GM18858 (cell line): ENCODE measurements around the gene KRTAP4-9.
"Not testable (repeated sequence)": the region's sequence is repeated elsewhere in the genome, so short reads cannot be mapped to it uniquely, and the experiment has no call there.

Source experiments
- ATAC-seq: cut with Tn5 transposase; IDR thresholded peaks from one replicate; pipeline ENCODE4 v1.9.1; 2021; ENCODE audit not compliant: unreplicated experiment

The KRTAP4-9 gene

GRCh38 chr17:41096055-41096454, 9.1 kb upstream of the KRTAP4-9 start:
- no peak for ATAC-seq

GRCh38 chr17:41098042-41098441, 7.1 kb upstream of the KRTAP4-9 start, which contains the start of gene KRTAP4-8:
TSS of gene KRTAP4-8 (minus strand) at chr17:41098142. CDS start at chr17:41098084, 58 bp downstream.
- no peak for ATAC-seq

- ATAC-seq: no peak
Observed at GRCh38 chr17:41098481-41098880, 6.7 kb upstream of the KRTAP4-9 start.

GRCh38 chr17:41099682-41100480, 5.3 kb upstream of the KRTAP4-9 start:
- not testable (repeated sequence) for ATAC-seq

GRCh38 chr17:41101586-41102259, 3.5 kb upstream of the KRTAP4-9 start, which contains the start of gene KRTAP4-16:
TSS of gene KRTAP4-16 (minus strand) at chr17:41102209. CDS start at chr17:41102209, 0 bp downstream.
- no peak for ATAC-seq

GRCh38 chr17:41103896-41104295, 1.3 kb upstream of the KRTAP4-9 start:
- no peak for ATAC-seq

GRCh38 chr17:41104386-41105038, 677 bp upstream of the KRTAP4-9 start:
- ATAC-seq: not testable (repeated sequence)

- ATAC-seq: no peak
Observed at GRCh38 chr17:41107941-41108450, 2.8 kb downstream of the KRTAP4-9 start.

GRCh38 chr17:41108728-41109386, 3.7 kb downstream of the KRTAP4-9 start:
- ATAC-seq: not testable (repeated sequence)

- ATAC-seq: no peak
Observed at GRCh38 chr17:41111151-41111885, 6.1 kb downstream of the KRTAP4-9 start.

GRCh38 chr17:41116297-41116696, 11.1 kb downstream of the KRTAP4-9 start:
- ATAC-seq: no peak

GRCh38 chr17:41117846-41118386, 12.7 kb downstream of the KRTAP4-9 start, which contains the start of gene KRTAP4-11:
TSS of gene KRTAP4-11 (minus strand) at chr17:41118373. CDS start at chr17:41118315, 58 bp downstream.
- not testable (repeated sequence) for ATAC-seq

GRCh38 chr17:41118721-41119120, 13.5 kb downstream of the KRTAP4-9 start:
- ATAC-seq: no peak

GRCh38 chr17:41119696-41120690, 14.8 kb downstream of the KRTAP4-9 start:
- not testable (repeated sequence) for ATAC-seq

GRCh38 chr17:41121742-41122141, 16.6 kb downstream of the KRTAP4-9 start:
- ATAC-seq: no peak

- ATAC-seq: not testable (repeated sequence)
Observed at GRCh38 chr17:41123292-41123990, 18.3 kb downstream of the KRTAP4-9 start.

- not testable (repeated sequence) for ATAC-seq
Observed at GRCh38 chr17:41123991-41124371, 18.8 kb downstream of the KRTAP4-9 start, which contains the start of gene KRTAP4-12. TSS of gene KRTAP4-12 (minus strand) at chr17:41124182. CDS start at chr17:41124122, 60 bp downstream.

- ATAC-seq: no peak
Observed at GRCh38 chr17:41125064-41125463, 19.9 kb downstream of the KRTAP4-9 start.
